Spleen (tissue), 11 donors: ENCODE results near the gene USP7. TPM values are rescaled to one million over a fixed set of nuclear protein-coding genes. Genes with fewer than 3 reads are reported as not detected.

Experiments used
- DNase-seq: peaks from one replicate; pipeline ENCODE4 v3.0.0-alpha.2; 2020
- H3K27ac ChIP-seq, 8 donors: fragments of 200-600 bp; sonication (generic) in 7 of 8; 1 replicate in 4 of 8; 2 replicates in 4 of 8; pipeline versions ENCODE4 v1.5.0 to v1.8.0; 2016 to 2021; ENCODE audit warnings: inconsistent platforms in 4 of 8, mild to moderate bottlenecking in 4 of 8, moderate library complexity in 1 of 8
- H3K27me3 ChIP-seq, 7 donors: fragments of 200-600 bp; sonication (generic) in 6 of 7; replicated peaks in 1 of 7; 1 replicate in 4 of 7; 2 replicates in 3 of 7; pipeline versions ENCODE4 v1.5.0 to v1.8.0; 2016 to 2021; ENCODE audit warnings: inconsistent platforms in 3 of 7, mild to moderate bottlenecking in 1 of 7
- H3K36me3 ChIP-seq, 6 donors: fragments of 200-600 bp; sonication (generic) in 5 of 6; 1 replicate in 4 of 6; 2 replicates in 2 of 6; pipeline versions ENCODE4 v1.5.0 to v1.8.0; 2016 to 2021; ENCODE audit warnings: inconsistent platforms in 2 of 6
- H3K4me1 ChIP-seq, 6 donors: fragments of 200-600 bp; sonication (generic) in 5 of 6; 1 replicate in 3 of 6; 2 replicates in 3 of 6; pipeline versions ENCODE4 v1.5.0 to v1.8.0; 2016 to 2021; ENCODE audit warnings: inconsistent platforms in 3 of 6
- H3K4me3 ChIP-seq, 8 donors: fragments of 200-600 bp; sonication (generic) in 7 of 8; 1 replicate in 4 of 8; 2 replicates in 4 of 8; pipeline versions ENCODE4 v1.5.0 to v1.8.0; 2016 to 2021; ENCODE audit warnings: inconsistent platforms in 4 of 8, mild to moderate bottlenecking in 4 of 8, moderate library complexity in 2 of 8
- H3K9me3 ChIP-seq, 8 donors: fragments of 200-600 bp; sonication (generic) in 7 of 8; 1 replicate in 4 of 8; 2 replicates in 4 of 8; pipeline versions ENCODE4 v1.5.0 to v1.8.0; 2016 to 2021; ENCODE audit warnings: inconsistent platforms in 4 of 8
- POLR2A ChIP-seq, 3 donors: fragments of 450-650 bp; IDR thresholded peaks; one replicate each; pipeline ENCODE4 v1.5.1; 2017; ENCODE audit warnings: antibody characterized with exemption in 3 of 3, mild to moderate bottlenecking in 1 of 3
- POLR2AphosphoS5 ChIP-seq, 3 donors: sonication (generic); formaldehyde crosslinking; IDR thresholded peaks; one replicate each; pipeline ENCODE4 v1.5.1; 2017; ENCODE audit warnings: antibody characterized with exemption in 3 of 3
- WGBS, 5 donors: extraction: QIAGEN DNeasy Blood & Tissue Kit in 3 of 5; methylation state at CpG; one replicate each; pipeline versions ENCODE4 v1.1.5 to v1.1.7; 2013 to 2018; 5-methylcytosine and 5-hydroxymethylcytosine counted together
- intact Hi-C: fragments of 100-400 bp; cut with DNase I; formaldehyde crosslinking; loops from one replicate; pipeline ENCODE4 v1.15.0; 2023; ENCODE audit warnings: low total_unique reads
- polyA plus RNA-seq, 3 donors: library from polyadenylated mRNA; stranded (reverse); fragments of 200-250 nt; gene quantifications; one replicate each; pipeline ENCODE4 v1.2.1, GENCODE V29; 2013
- total RNA-seq, 7 donors: library from RNA; depleted of rRNA in 3 of 7; stranded (reverse); fragments of >200 nt in 3 of 7; fragmentation: NEBNext Ultra II Directional in 4 of 7; extraction: Animal tissue kit (Norgen Biotek cat#: 25700) in 4 of 7; gene quantifications; one replicate each; pipeline versions ENCODE4 v1.1.0 to v1.2.1, GENCODE V29; 2016 to 2021
- TF ChIP-seq, protein P1 (sequence below), 11 experiments: fragments of 200-600 bp in 7 of 11; fragments of 450-650 bp in 4 of 11; sonication (generic) in 4 of 11; IDR thresholded peaks in 8 of 11; conservative IDR thresholded peaks in 3 of 11; 1 replicate in 7 of 11; 2 replicates in 4 of 11; pipeline versions ENCODE4 v1.4.0 to v1.8.0; 2016 to 2021; ENCODE audit warnings: antibody characterized with exemption in 11 of 11, inconsistent platforms in 4 of 11, mild to moderate bottlenecking in 1 of 11
- donor health status: healthy with polysubstance abuse.
- donor health status: DM: no; HTN: no; CAD: no; lungs with moderate emphysema.
- donor health status: DM: no; HTN: no; CAD: no.
- donor health status: Bipolar disorder and iron deficiency.
- donor health status: healthy.
- donor health status: DM: no; HTN: no; CAD: no.
- donor health status: DM: yes; HTN: yes; CAD: no.

Gene USP7
- total and polyA plus RNA-seq, 10 donors = 26.1 to 145 (median 126) TPM

DNA sequence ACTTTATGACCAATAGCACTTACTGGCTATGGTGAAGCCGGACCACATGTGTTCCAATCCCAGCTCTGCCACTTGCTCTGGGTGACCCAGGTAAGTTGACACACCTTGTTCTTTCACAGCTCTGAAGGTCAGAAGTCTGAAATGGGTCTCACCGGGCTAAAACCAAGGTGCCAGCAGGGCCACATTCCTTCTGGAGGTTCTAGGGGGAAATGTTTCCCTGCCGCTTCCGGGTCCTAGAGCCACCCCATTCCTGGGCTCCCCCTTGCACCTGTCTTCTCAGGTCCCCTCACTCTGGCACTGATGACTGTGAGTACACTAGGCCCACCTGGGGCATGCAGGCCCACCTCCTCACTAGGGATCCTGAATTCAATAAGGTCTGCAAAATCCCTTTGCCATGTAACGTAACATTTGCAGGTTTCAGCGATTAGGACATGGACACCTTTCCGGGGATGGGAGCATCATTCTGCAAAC lies 11.4 kb downstream of the USP7 start:
- intact Hi-C loops = no loop called here
- Histone ChIP-seq H3K36me3 (no peaks in the 10 kb centered on the region), H3K27me3 (no peaks in the 10 kb centered on the region), H3K9me3 (no peaks in the 10 kb centered on the region), H3K27ac (no peak overlapping the region), H3K4me1 (peaks cover 77 to 95% (median 93%) of the 10 kb centered on the region in 6 donors), H3K4me3 (no peak overlapping the region)
- DNase-seq = no peak
- TF ChIP-seq, protein P1, sequence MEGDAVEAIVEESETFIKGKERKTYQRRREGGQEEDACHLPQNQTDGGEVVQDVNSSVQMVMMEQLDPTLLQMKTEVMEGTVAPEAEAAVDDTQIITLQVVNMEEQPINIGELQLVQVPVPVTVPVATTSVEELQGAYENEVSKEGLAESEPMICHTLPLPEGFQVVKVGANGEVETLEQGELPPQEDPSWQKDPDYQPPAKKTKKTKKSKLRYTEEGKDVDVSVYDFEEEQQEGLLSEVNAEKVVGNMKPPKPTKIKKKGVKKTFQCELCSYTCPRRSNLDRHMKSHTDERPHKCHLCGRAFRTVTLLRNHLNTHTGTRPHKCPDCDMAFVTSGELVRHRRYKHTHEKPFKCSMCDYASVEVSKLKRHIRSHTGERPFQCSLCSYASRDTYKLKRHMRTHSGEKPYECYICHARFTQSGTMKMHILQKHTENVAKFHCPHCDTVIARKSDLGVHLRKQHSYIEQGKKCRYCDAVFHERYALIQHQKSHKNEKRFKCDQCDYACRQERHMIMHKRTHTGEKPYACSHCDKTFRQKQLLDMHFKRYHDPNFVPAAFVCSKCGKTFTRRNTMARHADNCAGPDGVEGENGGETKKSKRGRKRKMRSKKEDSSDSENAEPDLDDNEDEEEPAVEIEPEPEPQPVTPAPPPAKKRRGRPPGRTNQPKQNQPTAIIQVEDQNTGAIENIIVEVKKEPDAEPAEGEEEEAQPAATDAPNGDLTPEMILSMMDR (IDR thresholded peaks at IDR 0.05 in 8 of 11, conservative IDR thresholded peaks at IDR 0.05 in 3 of 11) = no peak
- TF ChIP-seq POLR2AphosphoS5 (IDR thresholded peaks at IDR 0.05) (no peak), POLR2A (IDR thresholded peaks at IDR 0.05) (no peak)
- WGBS, 5 donors = 90 to 94% (median 93%) methylated on average over 7 of the region's 7 CpGs

DNA sequence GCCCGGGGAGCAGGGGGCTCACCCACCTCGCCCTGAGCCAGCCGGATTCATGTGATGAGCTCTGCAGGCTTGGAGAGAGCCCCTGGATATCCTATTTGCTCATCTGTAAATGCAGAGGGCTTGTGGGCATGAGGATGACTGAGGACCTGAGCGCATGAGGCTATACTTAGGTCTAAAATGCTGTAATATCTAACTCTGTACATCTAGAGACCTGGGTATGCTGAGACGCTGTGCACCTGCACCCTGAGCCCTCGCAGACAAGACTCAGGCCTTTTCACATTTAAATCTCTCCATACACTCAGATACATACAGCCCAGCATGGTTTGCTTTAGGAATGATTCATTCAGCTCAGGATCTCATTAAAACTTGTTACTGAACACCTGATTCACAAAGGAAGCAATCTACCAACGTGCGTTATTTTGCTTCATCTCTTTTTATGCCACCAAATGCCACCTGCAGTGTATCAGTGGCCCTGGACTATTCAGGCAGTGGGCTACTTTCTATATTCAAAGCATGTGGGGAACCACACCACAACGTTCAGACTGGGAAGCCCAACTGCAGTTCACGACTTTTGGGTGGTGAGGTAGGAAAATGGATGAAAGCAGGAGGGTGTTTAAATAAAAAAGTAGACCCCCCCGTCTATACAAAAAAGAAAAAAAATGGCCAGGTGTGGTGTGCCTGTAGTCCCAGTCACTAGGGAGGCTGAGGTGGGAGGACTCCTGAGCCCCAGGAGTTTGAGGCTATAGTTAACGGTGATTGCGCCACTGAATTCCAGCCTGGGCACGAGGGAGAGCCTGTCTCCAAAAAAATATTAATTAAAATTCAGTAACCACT lies 12.0 kb downstream of the USP7 start:
- H3K4me1 ChIP-seq = peaks cover 71 to 95% (median 93%) of the 10 kb centered on the region in 6 donors
- TF ChIP-seq, protein P1 (IDR thresholded peaks at IDR 0.05 in 8 of 11, conservative IDR thresholded peaks at IDR 0.05 in 3 of 11) = no peak
- no peak for TF ChIP-seq POLR2A (IDR thresholded peaks at IDR 0.05)
- no peak for TF ChIP-seq POLR2AphosphoS5 (IDR thresholded peaks at IDR 0.05)
- peak overlapping the region in 1 of 8 donors; percentile 8 for H3K4me3 ChIP-seq
- H3K36me3 ChIP-seq = no peaks in the 10 kb centered on the region
- no peaks in the 10 kb centered on the region for H3K27me3 ChIP-seq
- DNase-seq = no peak
- 53 to 63% (median 55%) methylated on average over 14 of the region's 14 CpGs for WGBS, 5 donors
- peak overlapping the region in 2 of 8 donors; percentile 1 to 21 for H3K27ac ChIP-seq
- no peaks in the 10 kb centered on the region for H3K9me3 ChIP-seq
- intact Hi-C loops = no loop called here

DNA sequence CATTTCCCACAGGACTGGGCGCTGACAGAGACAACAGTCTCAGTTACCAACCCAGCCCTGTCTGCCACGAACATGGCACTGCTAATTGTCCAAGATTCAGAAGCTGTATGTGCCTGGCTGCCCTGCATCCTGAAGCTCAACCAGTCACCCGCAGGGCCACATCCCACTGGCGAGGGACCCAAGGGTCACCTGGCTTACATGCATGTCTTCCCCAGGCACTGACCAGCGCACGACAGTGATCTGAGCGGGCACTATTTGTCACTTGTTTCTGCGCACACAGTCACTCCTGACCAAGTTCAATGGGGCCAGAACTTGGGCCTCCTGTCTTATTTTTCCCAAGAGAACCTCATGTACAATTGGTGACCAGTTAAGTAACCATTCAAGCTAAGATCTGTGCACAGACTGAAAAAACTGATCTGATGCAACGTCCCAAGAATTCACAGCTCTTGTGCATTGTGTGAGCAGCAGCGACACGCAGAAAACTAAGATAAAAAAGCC lies 13.1 kb downstream of the USP7 start:
- 86 to 89% (median 88%) methylated on average over 11 of the region's 11 CpGs for WGBS, 5 donors
- no peak for DNase-seq
- TF ChIP-seq POLR2A (IDR thresholded peaks at IDR 0.05) (no peak), POLR2AphosphoS5 (IDR thresholded peaks at IDR 0.05) (peak in 1 of 3 donors; percentile 12)
- intact Hi-C loops = no loop called here
- Histone ChIP-seq H3K27ac (no peak overlapping the region), H3K4me1 (peaks cover 68 to 95% (median 93%) of the 10 kb centered on the region in 6 donors), H3K27me3 (no peaks in the 10 kb centered on the region), H3K36me3 (no peaks in the 10 kb centered on the region), H3K9me3 (no peaks in the 10 kb centered on the region), H3K4me3 (no peak overlapping the region)

DNA sequence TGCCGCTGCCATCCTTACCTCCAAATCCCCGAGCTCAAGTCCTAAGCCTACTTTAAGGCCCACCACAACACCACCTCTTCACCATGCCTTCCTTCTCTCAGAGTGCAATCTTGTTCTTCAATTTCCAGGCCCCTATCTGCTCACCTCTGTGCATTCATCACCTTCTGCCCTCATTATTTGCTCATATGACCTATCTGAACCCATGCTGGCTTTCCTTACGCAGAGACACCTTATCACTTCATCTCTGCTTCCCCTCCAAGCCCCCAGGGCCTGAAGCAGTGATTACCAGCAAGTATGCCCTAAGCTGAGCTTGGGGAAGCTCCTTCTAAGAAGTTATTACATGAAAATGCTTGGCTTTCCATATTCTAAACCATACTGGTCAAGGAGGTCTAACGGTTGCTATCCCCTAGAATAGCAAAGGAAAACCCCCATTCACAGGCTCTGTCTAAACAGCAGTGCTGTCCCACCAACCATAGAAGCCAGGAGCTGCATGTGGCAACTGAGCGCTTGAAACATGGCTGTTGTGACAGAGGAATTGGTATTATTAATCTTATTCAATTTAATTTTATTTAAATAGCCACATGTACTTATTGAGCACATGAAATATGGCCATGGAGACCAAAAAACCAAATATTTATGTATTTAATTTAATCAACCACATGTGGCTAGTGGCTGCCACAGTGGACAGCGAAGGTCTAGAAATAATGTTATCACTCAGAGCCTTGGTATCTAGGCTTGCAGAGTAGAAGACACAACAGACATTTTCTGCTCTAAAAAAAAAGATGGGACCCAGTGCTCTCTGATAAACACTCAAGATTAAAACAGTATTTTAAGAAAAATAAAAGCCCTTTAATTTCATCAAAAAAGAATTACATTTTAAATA lies 13.9 kb downstream of the USP7 start:
- no peak overlapping the region for H3K4me3 ChIP-seq
- peak overlapping the region in 1 of 8 donors; percentile 0 for H3K27ac ChIP-seq
- intact Hi-C loops = loop anchor here (10.0 kb wide), 1 partner anchor 155 kb away; no protein-coding TSS in a partner anchor
- H3K4me1 ChIP-seq = peaks cover 70 to 95% (median 93%) of the 10 kb centered on the region in 6 donors
- 70 to 78% (median 73%) methylated on average over 6 of the region's 6 CpGs for whole genome bisulfite sequencing, 5 donors
- TF ChIP-seq POLR2AphosphoS5 (IDR thresholded peaks at IDR 0.05) (no peak), POLR2A (IDR thresholded peaks at IDR 0.05) (no peak)
- TF ChIP-seq, protein P1 (IDR thresholded peaks at IDR 0.05 in 8 of 11, conservative IDR thresholded peaks at IDR 0.05 in 3 of 11) = no peak
- H3K27me3 ChIP-seq = no peaks in the 10 kb centered on the region
- DNase-seq = no peak
- H3K9me3 ChIP-seq = no peaks in the 10 kb centered on the region
- no peaks in the 10 kb centered on the region for H3K36me3 ChIP-seq
